Measurements from ENCODE around the gene LRRC7.
A peak's percentile ranks its signal among the peaks of the same experiment; 100 is the strongest.
"Not testable (repeated sequence)": the region's sequence is repeated elsewhere in the genome, so short reads cannot be mapped to it uniquely, and the experiment has no call there.

The LRRC7 gene

GRCh38 chr1:69697340-69697739, 129.6 kb downstream of the LRRC7 start:
- no peak for DNase-seq (ENCODE audit: low read depth)

GRCh38 chr1:69700770-69701169, 133.0 kb downstream of the LRRC7 start:
- peak; percentile 38 for DNase-seq (ENCODE audit: low read depth)

- no peak for DNase-seq (ENCODE audit: low read depth)
Measured at GRCh38 chr1:69702085-69702484, 134.4 kb downstream of the LRRC7 start.

GRCh38 chr1:69706473-69706872, 138.8 kb downstream of the LRRC7 start:
- no peak for DNase-seq (ENCODE audit: low read depth)

GRCh38 chr1:69707103-69707502, 139.4 kb downstream of the LRRC7 start:
- DNase-seq (ENCODE audit: low read depth): no peak

- peak; percentile 25 for DNase-seq (ENCODE audit: low read depth)
Measured at GRCh38 chr1:69710484-69711189, 142.9 kb downstream of the LRRC7 start.

- no peak for DNase-seq (ENCODE audit: low read depth)
Measured at GRCh38 chr1:69711190-69711930, 143.6 kb downstream of the LRRC7 start.

- DNase-seq (ENCODE audit: low read depth): not testable (repeated sequence)
Measured at GRCh38 chr1:69717834-69718233, 150.1 kb downstream of the LRRC7 start.

- no peak for DNase-seq (ENCODE audit: low read depth)
Measured at GRCh38 chr1:69728206-69728605, 160.5 kb downstream of the LRRC7 start.

GRCh38 chr1:69733061-69733460, 165.3 kb downstream of the LRRC7 start:
- DNase-seq (ENCODE audit: low read depth): no peak

GRCh38 chr1:69737527-69738185, 169.9 kb downstream of the LRRC7 start:
- DNase-seq (ENCODE audit: low read depth): peak; percentile 67

GRCh38 chr1:69738458-69739250, 170.9 kb downstream of the LRRC7 start:
- DNase-seq (ENCODE audit: low read depth): no peak

- peak; percentile 2 for DNase-seq (ENCODE audit: low read depth)
Measured at GRCh38 chr1:69739251-69739605, 171.5 kb downstream of the LRRC7 start.

- DNase-seq (ENCODE audit: low read depth): no peak
Measured at GRCh38 chr1:69743146-69743545, 175.4 kb downstream of the LRRC7 start.

- DNase-seq (ENCODE audit: low read depth): no peak
Measured at GRCh38 chr1:69744381-69744780, 176.7 kb downstream of the LRRC7 start.

GRCh38 chr1:69747207-69747606, 179.5 kb downstream of the LRRC7 start:
- DNase-seq (ENCODE audit: low read depth): no peak

GRCh38 chr1:69750638-69751037, 182.9 kb downstream of the LRRC7 start:
- no peak for DNase-seq (ENCODE audit: low read depth)

GRCh38 chr1:69752831-69753230, 185.1 kb downstream of the LRRC7 start:
- DNase-seq (ENCODE audit: low read depth): no peak

GRCh38 chr1:69754521-69754920, 186.8 kb downstream of the LRRC7 start:
- no peak for DNase-seq (ENCODE audit: low read depth)

GRCh38 chr1:69755647-69756046, 187.9 kb downstream of the LRRC7 start:
- DNase-seq (ENCODE audit: low read depth): no peak

- DNase-seq (ENCODE audit: low read depth): no peak
Measured at GRCh38 chr1:69765951-69766350, 198.2 kb downstream of the LRRC7 start.

GRCh38 chr1:69766431-69767180, 198.9 kb downstream of the LRRC7 start:
- no peak for DNase-seq (ENCODE audit: low read depth)

Data from EH (cell line).